NCI-H526 treated with DMSO at 0.1 percent for 48 hours (cell line): ENCODE results near the gene ALG10.
"Not testable (repeated sequence)": the region's sequence is repeated elsewhere in the genome, so short reads cannot be mapped to it uniquely, and the experiment has no call there.

Source experiments
- DNase-seq: peaks from one replicate; lab custom pipeline; 2025; lab: John Stamatoyannopoulos, UW

Gene ALG10

DNA sequence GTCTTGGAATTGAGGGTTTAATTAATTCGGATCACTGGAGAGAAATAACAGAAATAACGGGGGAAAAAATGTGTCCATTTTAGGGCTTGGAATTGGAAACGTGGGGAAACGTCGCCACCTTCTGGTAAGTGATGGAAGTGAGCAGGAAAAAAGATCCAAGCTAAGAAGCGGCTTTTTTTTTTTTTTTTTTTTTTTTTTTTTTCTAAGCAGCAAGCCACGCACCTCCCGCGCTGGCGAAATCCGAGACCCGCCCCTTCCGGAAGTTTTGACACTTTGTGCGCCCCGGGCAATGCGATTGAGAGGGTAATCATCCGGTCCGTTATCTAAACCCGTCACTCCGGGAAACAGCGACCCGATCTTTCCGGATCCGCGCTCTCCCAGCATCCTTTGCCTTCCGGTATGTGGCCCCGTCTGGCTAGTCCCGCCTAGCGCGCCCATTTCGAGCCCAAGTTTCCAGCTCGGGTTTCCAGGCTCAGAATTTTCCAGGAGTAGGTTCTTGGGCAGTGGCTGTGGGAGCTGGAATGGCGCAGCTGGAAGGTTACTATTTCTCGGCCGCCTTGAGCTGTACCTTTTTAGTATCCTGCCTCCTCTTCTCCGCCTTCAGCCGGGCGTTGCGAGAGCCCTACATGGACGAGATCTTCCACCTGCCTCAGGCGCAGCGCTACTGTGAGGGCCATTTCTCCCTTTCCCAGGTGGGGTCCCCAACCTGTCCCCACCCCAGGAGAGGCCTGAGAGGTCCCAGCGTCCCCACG is at the start of gene ALG10:
TSS of gene ALG10 (plus strand) at position 418 of the 752 bp plus-strand sequence. CDS start at position 522, 104 bp downstream.
- peak; percentile 94 for DNase-seq

GRCh38 chr12:33972884-33973283 is 49.4 kb upstream of the ALG10 start:
- not testable (repeated sequence) for DNase-seq

DNA sequence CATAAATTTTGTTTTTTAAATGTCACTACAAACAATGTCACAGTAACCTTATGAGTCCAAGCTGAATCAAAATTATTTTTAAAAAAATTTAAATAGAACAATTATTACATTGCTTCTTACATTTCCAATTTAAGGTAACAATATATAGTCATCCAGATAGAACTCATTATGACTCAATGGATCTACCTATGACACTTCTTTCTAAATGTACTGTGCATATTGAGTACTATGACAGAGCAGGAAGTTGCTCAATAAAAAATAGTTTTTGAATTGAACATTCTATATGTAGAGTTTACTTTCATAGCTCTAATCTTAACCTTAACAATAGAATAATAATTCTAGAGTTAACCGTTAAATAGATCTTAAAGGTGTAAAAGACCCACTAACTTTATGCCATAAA is 44.4 kb upstream of the ALG10 start:
- no peak for DNase-seq

DNA sequence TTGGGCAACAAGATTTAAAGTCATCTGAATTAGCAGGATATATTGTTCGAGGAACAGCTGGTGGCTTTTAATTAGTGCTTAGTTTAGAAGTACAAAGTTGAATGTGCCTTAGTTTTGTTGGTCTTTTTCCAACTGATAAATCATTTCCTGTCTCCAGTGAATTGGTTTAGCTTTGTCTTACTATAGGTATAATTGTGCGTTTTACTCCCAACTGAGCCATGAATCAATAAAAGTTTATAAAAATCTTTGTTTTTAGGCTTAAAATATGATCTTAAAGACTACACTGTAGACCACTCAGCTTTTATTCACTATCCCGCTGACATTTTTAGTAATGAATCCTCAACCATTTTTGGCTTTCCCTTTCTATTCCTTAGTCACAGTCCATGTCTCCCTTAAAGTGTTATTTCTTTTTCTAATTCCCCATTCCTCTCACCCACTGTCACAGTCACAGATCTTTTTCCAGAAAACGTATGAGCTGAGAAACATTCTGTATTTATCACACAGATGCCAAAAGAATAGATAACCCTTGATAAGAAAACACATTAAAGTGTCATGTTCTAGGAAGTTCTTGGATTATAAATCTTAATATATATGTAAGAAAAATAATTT is 34.0 kb upstream of the ALG10 start:
- DNase-seq: no peak

GRCh38 chr12:33988913-33989312 is 33.4 kb upstream of the ALG10 start:
- no peak for DNase-seq

DNA sequence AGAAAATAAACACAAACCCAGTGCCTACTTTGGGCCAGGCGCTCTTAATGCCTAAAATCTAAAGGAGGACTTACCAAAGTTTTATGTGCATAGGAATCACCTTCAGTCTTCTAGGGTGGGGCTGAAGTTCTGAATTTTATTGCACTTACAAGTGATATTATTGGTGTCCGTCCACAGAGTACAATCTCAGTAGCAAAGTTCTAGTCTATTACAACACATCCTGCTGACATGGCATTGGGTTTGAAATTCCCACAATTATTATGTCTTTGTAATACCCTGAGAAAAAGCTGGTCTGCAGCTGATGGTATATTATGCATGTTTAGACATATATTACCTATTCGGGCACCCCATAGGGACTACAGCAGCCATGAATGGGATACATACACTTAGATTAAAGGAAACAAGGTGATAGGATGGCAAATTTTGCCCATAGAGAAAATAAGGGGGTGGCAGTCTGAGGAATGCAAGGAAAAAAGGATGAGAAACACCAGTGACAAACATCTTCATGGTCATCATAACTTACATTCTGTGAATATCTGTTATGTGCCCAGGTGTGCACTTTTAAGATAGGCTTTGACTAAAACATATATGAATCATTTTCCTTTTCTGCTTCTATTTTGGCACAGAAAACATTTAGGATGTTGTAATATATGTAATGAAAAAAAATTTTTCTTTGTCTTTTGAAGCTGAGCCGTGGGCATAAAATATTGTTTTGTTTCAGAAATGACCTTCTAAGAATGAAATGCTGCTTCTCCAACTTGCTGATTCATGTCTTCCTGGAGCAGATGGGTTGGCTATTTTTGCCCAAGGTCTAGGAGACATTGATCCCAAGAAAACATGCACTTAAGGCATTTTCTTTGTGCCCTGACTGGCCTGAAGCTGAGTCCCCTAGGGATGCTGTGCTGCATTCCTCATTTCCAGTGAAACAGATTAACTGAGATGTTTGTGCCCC is 27.2 kb upstream of the ALG10 start:
- DNase-seq: no peak

DNA sequence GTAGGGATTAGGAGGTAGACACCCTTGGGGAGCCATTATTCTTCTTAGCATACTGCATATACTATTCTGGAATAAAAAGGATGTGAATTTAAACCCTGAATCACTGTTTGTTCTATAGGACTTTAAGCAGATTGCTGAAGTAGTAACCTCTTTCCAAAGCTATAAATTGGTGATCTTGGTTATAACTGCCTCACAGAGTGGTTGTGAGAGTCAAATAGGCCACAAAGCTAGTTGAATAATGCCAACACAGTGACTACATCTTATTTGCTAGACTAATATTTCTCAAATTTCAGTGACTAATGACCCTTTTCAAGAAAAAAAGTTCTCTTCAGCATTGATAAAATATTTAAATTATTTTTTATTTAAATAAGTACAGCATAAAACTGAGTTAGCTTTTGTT is 13.5 kb upstream of the ALG10 start:
- DNase-seq: not testable (repeated sequence)

GRCh38 chr12:34016361-34016760 is 5.9 kb upstream of the ALG10 start:
- no peak for DNase-seq

DNA sequence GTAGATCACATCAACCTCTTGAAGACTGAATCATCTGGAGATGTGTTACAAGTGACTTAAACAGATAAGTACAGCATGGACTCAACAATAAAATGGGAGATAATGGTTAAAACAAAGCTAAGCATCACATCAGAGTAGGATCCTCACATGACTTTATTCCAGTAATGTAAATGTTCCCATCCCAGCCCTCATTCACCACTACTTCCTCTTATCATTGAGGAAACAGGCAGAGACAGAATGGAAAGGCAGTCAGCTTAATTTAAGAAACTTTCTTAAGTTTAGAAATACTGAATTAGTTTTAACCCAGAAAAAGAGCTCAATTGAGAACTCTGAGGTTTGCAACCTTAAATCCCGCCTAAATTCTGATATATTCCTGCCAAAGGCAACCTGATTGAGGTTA is 1.2 kb upstream of the ALG10 start:
- no peak for DNase-seq

- not testable (repeated sequence) for DNase-seq
These were observed 5.4 kb downstream of the ALG10 start for GRCh38 chr12:34027661-34028060.

GRCh38 chr12:34030591-34030990 is 8.3 kb downstream of the ALG10 start:
- DNase-seq: no peak

DNA sequence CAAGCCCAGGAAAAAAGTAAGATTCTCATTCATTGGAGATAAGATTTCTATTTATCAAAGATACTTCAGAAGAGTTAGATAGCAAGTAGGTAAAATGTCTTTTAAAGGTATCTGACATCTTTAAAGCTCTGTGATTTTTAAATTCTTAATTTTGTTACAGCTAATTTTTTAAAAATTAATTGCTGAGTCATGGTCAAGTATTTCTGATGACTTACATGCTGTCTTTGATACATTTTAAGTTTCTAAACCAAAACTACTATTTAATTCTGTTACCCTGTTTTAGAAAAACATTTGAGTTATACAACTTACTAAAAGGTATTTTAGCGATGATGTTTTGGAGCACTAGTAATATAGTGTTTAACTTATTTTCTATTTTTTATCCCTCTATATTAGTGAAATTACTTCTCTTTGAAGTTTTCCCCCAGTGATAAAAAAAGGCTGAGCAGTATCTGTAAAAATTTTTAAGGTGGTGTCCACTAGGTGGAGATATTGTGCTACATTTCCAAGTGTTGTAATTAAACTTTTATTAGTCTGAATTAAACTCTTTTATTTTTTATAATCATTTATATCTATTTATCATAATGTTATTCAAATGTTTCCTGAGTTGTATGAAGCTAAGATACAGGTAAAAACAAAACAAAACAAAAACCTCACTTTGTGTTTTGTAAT is 11.5 kb downstream of the ALG10 start:
- DNase-seq: no peak

- peak; percentile 12 for DNase-seq
These were observed 16.1 kb downstream of the ALG10 start for GRCh38 chr12:34038357-34038756.

DNA sequence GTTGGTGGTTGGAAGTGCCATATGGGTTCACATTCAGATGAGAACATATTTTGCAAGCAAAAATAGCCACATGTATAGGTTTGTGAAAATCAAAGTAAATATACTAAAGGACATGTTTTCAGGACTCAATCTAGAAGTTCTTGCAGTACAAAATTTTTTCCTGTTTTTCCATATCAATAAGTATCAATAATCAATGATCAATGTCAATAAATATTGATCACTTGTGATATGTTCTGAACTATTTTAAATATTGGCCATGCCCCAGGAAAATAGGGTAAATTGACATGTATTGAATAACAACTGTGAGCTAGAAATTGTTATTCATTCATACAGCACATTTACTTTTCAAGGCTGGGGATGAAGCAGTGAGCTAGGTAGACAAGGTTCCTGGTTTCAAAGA is 24.3 kb downstream of the ALG10 start:
- no peak for DNase-seq

GRCh38 chr12:34047855-34048254 is 25.6 kb downstream of the ALG10 start:
- not testable (repeated sequence) for DNase-seq

GRCh38 chr12:34048714-34049113 is 26.4 kb downstream of the ALG10 start:
- no peak for DNase-seq

GRCh38 chr12:34051486-34051885 is 29.2 kb downstream of the ALG10 start:
- no peak for DNase-seq

GRCh38 chr12:34054938-34055337 is 32.6 kb downstream of the ALG10 start:
- DNase-seq: no peak
